SH-SY5Y (cell line): Measurements from ENCODE around the gene ZFP1.

Experiments
- GATA2 ChIP-seq: IDR thresholded peaks from 2 replicates; pipeline ENCODE4 v1.6.1; 2011; ENCODE audit warnings: mild to moderate bottlenecking, low read depth, low read length
- GATA3 ChIP-seq: IDR thresholded peaks from 2 replicates; pipeline ENCODE4 v1.6.1; 2011; ENCODE audit warnings: low read depth, mild to moderate bottlenecking, low read length, moderate library complexity

ZFP1 gene

GRCh38 chr16:75198135-75198600 is 49.8 kb downstream of the ZFP1 start:
- TF ChIP-seq GATA2 (no peak), GATA3 (no peak)

- TF ChIP-seq GATA3 (no peak), GATA2 (no peak)
Observed at GRCh38 chr16:75202069-75202590, 53.8 kb downstream of the ZFP1 start.

- TF ChIP-seq GATA2 = no peak
- TF ChIP-seq GATA3 = no peak
Observed at GRCh38 chr16:75203096-75203495, 54.8 kb downstream of the ZFP1 start.

- TF ChIP-seq GATA3 (no peak), GATA2 (no peak)
Observed at GRCh38 chr16:75203667-75204409, 55.5 kb downstream of the ZFP1 start.

GRCh38 chr16:75204410-75204758 is 56.1 kb downstream of the ZFP1 start:
- TF ChIP-seq GATA2 (no peak), GATA3 (no peak)

GRCh38 chr16:75206749-75207451 is 58.6 kb downstream of the ZFP1 start, which contains the start of gene CTRB2:
Gene CTRB2, minus strand, starts transcription at chr16:75207161. Its CDS starts 20 bp downstream, at chr16:75207141.
- TF ChIP-seq GATA2 = no peak
- no peak for TF ChIP-seq GATA3

GRCh38 chr16:75207831-75208230 is 59.5 kb downstream of the ZFP1 start:
- no peak for TF ChIP-seq GATA3
- no peak for TF ChIP-seq GATA2

DNA sequence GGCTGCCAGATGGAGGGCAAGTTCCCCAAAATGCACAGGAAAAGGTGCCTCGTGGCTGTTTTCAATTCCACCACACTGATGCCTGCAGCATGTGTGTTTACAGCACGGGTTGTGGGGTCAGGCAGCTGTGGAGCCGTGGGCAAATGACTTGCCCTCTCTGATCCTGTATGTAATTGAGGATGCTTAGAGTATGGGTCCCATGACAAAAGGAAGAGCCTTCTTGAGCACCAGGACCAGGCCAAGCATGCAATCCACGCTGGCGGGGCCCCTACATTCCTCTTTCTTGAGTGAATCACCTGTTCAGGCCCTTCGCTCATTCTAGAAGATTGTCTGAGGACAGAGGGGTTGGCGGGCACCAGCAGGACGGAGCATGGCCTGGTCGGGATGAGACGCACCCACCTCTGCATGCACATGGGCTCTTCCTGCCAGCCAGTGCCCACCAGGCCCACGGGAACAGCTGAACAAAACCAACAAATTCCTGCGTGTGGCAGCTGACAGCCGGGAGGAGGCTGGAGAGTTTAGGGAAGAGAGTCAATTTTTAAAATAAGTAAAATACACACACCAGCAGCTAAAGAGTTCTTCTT is 60.0 kb downstream of the ZFP1 start:
- no peak for TF ChIP-seq GATA3
- TF ChIP-seq GATA2 = no peak

DNA sequence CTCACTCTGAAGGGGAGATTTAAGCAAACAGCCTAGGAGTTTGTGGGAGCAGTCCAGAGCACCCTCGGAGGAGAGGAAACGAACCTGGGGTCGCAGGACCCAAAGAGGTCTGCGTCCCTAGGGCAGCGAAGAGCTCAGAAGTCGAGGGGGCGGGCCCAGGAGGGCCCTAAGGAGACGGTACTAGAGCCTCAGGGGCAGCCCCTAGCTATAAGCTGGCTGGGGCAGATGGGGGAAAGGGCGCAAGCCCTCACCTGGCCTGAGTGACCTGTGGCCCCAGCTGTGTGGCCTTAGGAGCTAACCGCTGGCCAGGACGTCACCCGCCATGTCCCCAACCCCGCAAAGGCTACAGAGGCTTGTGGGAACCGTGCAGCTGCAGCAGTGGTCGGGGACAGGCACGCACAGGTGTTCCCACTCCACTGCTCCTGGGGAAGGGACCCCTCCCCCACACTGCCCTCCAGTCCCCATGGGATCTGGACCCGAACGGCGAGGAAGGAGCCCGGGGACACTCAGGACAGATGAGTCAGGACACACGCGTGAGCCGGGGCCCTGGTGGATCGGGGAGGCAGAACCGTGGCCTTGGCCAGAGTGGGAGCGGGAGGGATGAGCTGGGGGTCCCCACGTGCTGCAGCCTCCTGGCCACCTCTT is 60.7 kb downstream of the ZFP1 start:
- TF ChIP-seq GATA2 (no peak), GATA3 (no peak)

DNA sequence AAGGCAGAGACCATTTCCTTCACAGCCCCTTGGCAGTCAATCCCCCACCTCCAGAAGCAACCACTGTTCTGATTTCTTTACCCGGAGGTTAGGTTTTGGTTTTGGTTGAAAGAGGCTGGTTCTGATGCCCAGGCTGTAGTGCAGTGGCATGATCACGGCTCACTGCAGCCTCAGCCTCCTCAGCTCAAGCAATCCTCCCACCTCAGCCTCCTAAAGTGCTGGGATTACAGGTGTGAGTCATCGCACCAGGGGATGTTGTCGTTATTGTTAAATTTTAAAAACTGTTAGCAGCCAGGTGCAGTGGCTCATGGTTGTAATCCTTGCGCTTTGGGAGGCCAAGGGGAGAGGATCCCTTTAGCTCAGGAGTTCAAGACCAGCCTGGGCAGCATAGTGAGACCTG is 61.6 kb downstream of the ZFP1 start:
- TF ChIP-seq GATA2 = no peak
- TF ChIP-seq GATA3 = no peak

GRCh38 chr16:75216127-75216526 is 67.8 kb downstream of the ZFP1 start:
- no peak for TF ChIP-seq GATA2

GRCh38 chr16:75216576-75216975 is 68.3 kb downstream of the ZFP1 start:
- no peak for TF ChIP-seq GATA2
- no peak for TF ChIP-seq GATA3

DNA sequence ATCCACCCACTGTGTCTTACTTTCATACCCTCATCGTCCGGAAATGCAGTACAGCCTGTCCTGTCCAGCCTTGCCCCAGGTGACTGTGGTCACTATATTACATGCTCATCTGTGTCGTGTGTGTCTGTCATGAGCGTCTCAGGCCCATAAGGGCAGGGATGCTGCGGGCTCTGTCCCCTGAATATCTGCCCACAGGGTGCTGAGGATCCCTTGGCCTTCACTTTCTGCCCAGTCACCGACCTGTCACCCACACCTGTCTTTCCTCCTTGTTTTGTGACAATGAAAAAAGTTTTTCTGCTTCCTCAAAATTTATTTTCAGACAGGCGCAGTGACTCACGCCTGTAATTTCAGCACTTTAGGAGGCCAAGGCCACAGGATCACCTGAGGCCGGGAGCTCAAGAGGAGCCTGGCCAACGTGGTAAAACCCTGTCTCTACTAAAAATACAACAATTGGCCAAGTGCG is 69.1 kb downstream of the ZFP1 start:
- TF ChIP-seq GATA2 (no peak), GATA3 (no peak)
